Measurements from ENCODE around the gene LRRC3C. TPM values are rescaled to one million over a fixed set of nuclear protein-coding genes. Genes with fewer than 3 reads are reported as not detected.

LRRC3C gene
- total RNA-seq, 1 donor from 2014 or later: not detected

DNA sequence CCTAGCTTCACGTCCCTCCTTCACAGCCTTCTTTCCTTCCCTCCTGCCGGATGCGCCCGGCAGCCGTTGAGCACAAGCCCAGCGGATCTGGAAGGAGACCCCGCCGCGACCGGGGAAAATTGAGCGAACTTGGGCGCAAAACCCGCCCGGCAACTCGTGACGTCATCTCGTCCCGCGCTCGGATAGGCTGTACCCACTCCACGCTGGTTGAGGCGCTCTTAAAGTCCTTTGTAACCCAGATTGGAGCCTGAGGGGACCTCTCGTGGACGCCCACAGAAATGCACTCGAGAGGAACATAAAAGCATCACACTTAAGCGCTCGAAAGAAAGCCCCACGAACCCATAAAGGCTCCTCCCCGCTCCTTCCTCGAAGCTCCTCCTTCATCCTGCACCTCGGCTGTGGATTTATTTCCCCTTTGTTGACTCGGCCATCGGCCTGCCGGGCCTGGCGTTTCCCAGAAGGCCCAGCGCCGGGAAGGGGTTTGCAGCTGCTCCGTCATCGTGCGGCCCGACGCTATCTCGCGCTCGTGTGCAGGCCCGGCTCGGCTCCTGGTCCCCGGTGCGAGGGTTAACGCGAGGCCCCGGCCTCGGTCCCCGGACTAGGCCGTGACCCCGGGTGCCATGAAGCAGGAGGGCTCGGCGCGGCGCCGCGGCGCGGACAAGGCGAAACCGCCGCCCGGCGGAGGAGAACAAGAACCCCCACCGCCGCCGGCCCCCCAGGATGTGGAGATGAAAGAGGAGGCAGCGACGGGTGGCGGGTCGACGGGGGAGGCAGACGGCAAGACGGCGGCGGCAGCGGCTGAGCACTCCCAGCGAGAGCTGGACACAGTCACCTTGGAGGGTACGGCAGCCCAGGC lies 53.0 kb downstream of the LRRC3C start, which contains the start of gene PSMD3:
TSS of gene PSMD3 (plus strand) at position 457 of the 856 bp plus-strand sequence. CDS start at position 621, 164 bp downstream.
- DNase-seq: peak; percentile 99

GRCh38 chr17:39981207-39981741 lies 53.7 kb downstream of the LRRC3C start:
- peak overlapping the region; percentile 94 for H3K4me3 Mint-ChIP-seq (ENCODE audit: unreplicated experiment)
- no peak for DNase-seq
- no peak for TF ChIP-seq CTCF (IDR thresholded peaks at IDR 0.05; ENCODE audit: partially characterized antibody, unreplicated experiment)
- peaks cover 11% of the 10 kb centered on the region for H3K27me3 Mint-ChIP-seq (ENCODE audit: unreplicated experiment)
- H3K27ac Mint-ChIP-seq (ENCODE audit: unreplicated experiment): peak overlapping the region; percentile 91
- H3K9me3 Mint-ChIP-seq (ENCODE audit: unreplicated experiment): peaks cover 2% of the 10 kb centered on the region
- H3K36me3 Mint-ChIP-seq (ENCODE audit: unreplicated experiment): no peaks in the 10 kb centered on the region
- peaks cover 8% of the 10 kb centered on the region for H3K4me1 Mint-ChIP-seq (ENCODE audit: low read depth, unreplicated experiment)

More for the DNA sequence above, 53.0 kb downstream of the LRRC3C start, which contains the start of gene PSMD3:
- Mint-ChIP-seq H3K9me3 (ENCODE audit: unreplicated experiment) (peaks cover 2% of the 10 kb centered on the region), H3K4me3 (ENCODE audit: unreplicated experiment) (peak within 1 kb of the TSS; percentile 94), H3K36me3 (ENCODE audit: unreplicated experiment) (no peaks in the 10 kb centered on the region), H3K27me3 (ENCODE audit: unreplicated experiment) (peaks cover 11% of the 10 kb centered on the region), H3K27ac (ENCODE audit: unreplicated experiment) (peak within 1 kb of the TSS; percentile 91), H3K4me1 (ENCODE audit: low read depth, unreplicated experiment) (peaks cover 11% of the 10 kb centered on the region)
- peak; percentile 73 for TF ChIP-seq CTCF (IDR thresholded peaks at IDR 0.05; ENCODE audit: partially characterized antibody, unreplicated experiment)

DNA sequence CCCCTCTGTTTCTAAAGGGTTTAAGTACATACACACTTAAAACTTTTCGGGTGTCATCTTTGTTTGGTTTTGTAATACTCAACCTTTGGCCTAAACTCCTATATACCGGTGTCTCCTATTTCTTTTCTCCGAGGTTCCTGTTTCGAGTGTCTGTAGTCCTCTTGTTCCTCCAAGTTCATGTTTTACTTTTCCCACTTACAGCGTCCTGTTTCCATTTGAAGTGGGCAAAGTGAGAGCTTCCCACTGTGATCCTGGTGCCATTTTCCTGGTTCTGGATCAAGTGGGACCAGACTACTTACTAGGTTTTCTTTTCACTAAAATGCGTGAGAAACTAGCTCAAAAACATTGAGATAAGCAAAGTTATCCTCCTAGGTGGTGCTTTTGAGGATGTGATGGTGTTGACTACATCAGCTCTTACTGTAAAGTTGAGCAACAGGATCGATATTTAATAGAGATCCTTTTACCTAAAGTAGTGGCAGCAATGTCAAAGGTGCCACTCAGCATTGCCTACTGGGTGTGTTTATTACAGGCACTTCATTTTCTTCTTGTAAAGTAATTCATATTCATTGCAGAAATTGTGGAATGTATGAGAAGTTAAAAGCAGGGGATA lies 54.3 kb downstream of the LRRC3C start:
- no peak for DNase-seq
- peaks cover 11% of the 10 kb centered on the region for H3K27me3 Mint-ChIP-seq (ENCODE audit: unreplicated experiment)
- no peak for TF ChIP-seq CTCF (IDR thresholded peaks at IDR 0.05; ENCODE audit: partially characterized antibody, unreplicated experiment)
- H3K27ac Mint-ChIP-seq (ENCODE audit: unreplicated experiment): peak overlapping the region; percentile 91
- H3K4me3 Mint-ChIP-seq (ENCODE audit: unreplicated experiment): peak overlapping the region; percentile 94
- no peaks in the 10 kb centered on the region for H3K36me3 Mint-ChIP-seq (ENCODE audit: unreplicated experiment)
- peaks cover 8% of the 10 kb centered on the region for H3K4me1 Mint-ChIP-seq (ENCODE audit: low read depth, unreplicated experiment)
- peaks cover 2% of the 10 kb centered on the region for H3K9me3 Mint-ChIP-seq (ENCODE audit: unreplicated experiment)

DNA sequence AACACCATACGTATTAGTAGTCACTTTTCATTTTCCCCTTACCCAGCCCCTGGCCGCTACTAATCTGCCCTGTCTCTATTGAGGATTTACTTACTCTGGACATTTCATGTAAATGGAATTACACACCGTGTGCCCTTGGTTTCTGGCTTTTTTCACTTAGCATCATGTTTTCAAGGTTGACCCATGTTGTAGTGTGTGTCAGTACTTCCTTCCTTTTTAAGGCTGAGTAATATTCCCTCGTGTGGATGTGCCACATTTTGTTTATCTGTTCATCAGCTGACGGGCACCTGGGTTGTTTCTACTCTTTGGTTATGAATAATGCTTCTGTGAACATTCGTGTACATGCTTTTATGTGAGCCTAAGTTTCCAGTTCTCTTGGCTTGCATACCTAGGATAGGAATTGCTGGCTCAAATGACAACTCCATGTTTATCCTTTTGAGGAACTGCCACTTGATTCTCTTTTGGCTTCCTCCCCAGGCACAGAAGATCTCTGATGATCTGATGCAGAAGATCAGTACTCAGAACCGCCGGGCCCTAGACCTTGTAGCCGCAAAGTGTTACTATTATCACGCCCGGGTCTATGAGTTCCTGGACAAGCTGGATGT lies 60.8 kb downstream of the LRRC3C start:
- DNase-seq: no peak
- H3K4me3 Mint-ChIP-seq (ENCODE audit: unreplicated experiment): no peak overlapping the region
- no peak for TF ChIP-seq CTCF (IDR thresholded peaks at IDR 0.05; ENCODE audit: partially characterized antibody, unreplicated experiment)
- peak overlapping the region; percentile 60 for H3K27ac Mint-ChIP-seq (ENCODE audit: unreplicated experiment)
- H3K36me3 Mint-ChIP-seq (ENCODE audit: unreplicated experiment): peaks cover 5% of the 10 kb centered on the region
- H3K27me3 Mint-ChIP-seq (ENCODE audit: unreplicated experiment): no peaks in the 10 kb centered on the region
- H3K4me1 Mint-ChIP-seq (ENCODE audit: low read depth, unreplicated experiment): no peaks in the 10 kb centered on the region
- H3K9me3 Mint-ChIP-seq (ENCODE audit: unreplicated experiment): peaks cover 2% of the 10 kb centered on the region
